Mesendoderm (in vitro differentiated cells): ENCODE measurements around the gene TSPAN6.
A peak's percentile ranks its signal among the peaks of the same experiment; 100 is the strongest.

Experiments used
- DNase-seq: peaks from one replicate; pipeline ENCODE4 v3.0.0; 2013
- H2AK5ac ChIP-seq: 2 replicates; pipeline ENCODE4 v1.6.1; 2013; ENCODE audit warnings: low read length, inconsistent platforms
- H2BK120ac ChIP-seq: 2 replicates; pipeline ENCODE4 v1.6.1; 2013; ENCODE audit warnings: low read depth, mild to moderate bottlenecking, low read length, moderate library complexity, mixed read lengths
- H2BK15ac ChIP-seq: replicated peaks from 2 replicates; pipeline ENCODE4 v1.6.1; 2013; ENCODE audit warnings: low read depth, mild to moderate bottlenecking, moderate library complexity
- H2BK5ac ChIP-seq: 2 replicates; pipeline ENCODE4 v1.6.1; 2013; ENCODE audit warnings: low read length, inconsistent platforms
- H3K18ac ChIP-seq: 2 replicates; pipeline ENCODE4 v1.6.1; 2013; ENCODE audit warnings: mild to moderate bottlenecking, low read length, mixed read lengths
- H3K23ac ChIP-seq: one replicate; pipeline ENCODE4 v1.6.1; 2013; ENCODE audit warnings: low read length
- H3K27ac ChIP-seq: 2 replicates; pipeline ENCODE4 v1.5.1; 2013; ENCODE audit warnings: low read depth, mild to moderate bottlenecking, inconsistent platforms, low read length, moderate library complexity
- H3K27me3 ChIP-seq: 2 replicates; pipeline ENCODE4 v1.6.1; 2013; ENCODE audit warnings: low read length, control low read depth, mild to moderate bottlenecking, inconsistent platforms; ENCODE audit not compliant: insufficient read depth, poor library complexity
- H3K36me3 ChIP-seq: 2 replicates; pipeline ENCODE4 v1.6.1; 2013; ENCODE audit warnings: low read length, inconsistent platforms; ENCODE audit not compliant: control insufficient read depth, insufficient read depth
- H3K4ac ChIP-seq: one replicate; pipeline ENCODE4 v1.6.1; 2013; ENCODE audit warnings: low read depth, mild to moderate bottlenecking, low read length, moderate library complexity
- H3K4me1 ChIP-seq: 2 replicates; pipeline ENCODE4 v1.6.1; 2013; ENCODE audit warnings: low read depth, low read length, inconsistent platforms; ENCODE audit not compliant: control insufficient read depth
- H3K4me2 ChIP-seq: 2 replicates; pipeline ENCODE4 v1.6.1; 2013; ENCODE audit warnings: low read length
- H3K4me3 ChIP-seq: 2 replicates; pipeline ENCODE4 v1.5.1; 2013; ENCODE audit warnings: mild to moderate bottlenecking, low read length
- H3K56ac ChIP-seq: one replicate; pipeline ENCODE4 v1.6.1; 2013; ENCODE audit warnings: low read length
- H3K79me1 ChIP-seq: 2 replicates; pipeline ENCODE4 v1.6.1; 2013; ENCODE audit warnings: low read length, inconsistent platforms
- H3K79me2 ChIP-seq: 2 replicates; pipeline ENCODE4 v1.6.1; 2013; ENCODE audit warnings: mild to moderate bottlenecking, low read length; ENCODE audit not compliant: control insufficient read depth, insufficient read depth
- H3K9ac ChIP-seq: 2 replicates; pipeline ENCODE4 v1.6.1; 2013; ENCODE audit warnings: low read length, inconsistent platforms
- H4K5ac ChIP-seq: one replicate; pipeline ENCODE4 v1.6.1; 2013; ENCODE audit warnings: low read length
- H4K8ac ChIP-seq: one replicate; pipeline ENCODE4 v1.6.1; 2013; ENCODE audit warnings: low read depth, mild to moderate bottlenecking, control low read depth, low read length, moderate library complexity
- WGBS: extraction: QIAGEN DNeasy Blood & Tissue Kit; methylation state at CpG from one replicate; pipeline ENCODE4 v1.1.7; 2013; ENCODE audit warnings: low lambda C conversion rate, missing lambda C conversion rate; ENCODE audit not compliant: insufficient coverage; ENCODE audit errors: extremely low coverage; 5-methylcytosine and 5-hydroxymethylcytosine counted together

The TSPAN6 gene

GRCh38 chrX:100650841-100651240 lies 14.2 kb upstream of the TSPAN6 start:
- H3K4me3 ChIP-seq, result no peak overlapping the region
- H3K27me3 ChIP-seq, result no peaks in the 10 kb centered on the region
- H3K79me2 ChIP-seq, result no peaks in the 10 kb centered on the region
- no peak overlapping the region for H3K9ac ChIP-seq
- no peak overlapping the region for H3K27ac ChIP-seq
- no peak overlapping the region for H3K56ac ChIP-seq
- no peaks in the 10 kb centered on the region for H3K4me1 ChIP-seq
- no peak overlapping the region for H4K8ac ChIP-seq
- no peaks in the 10 kb centered on the region for H3K36me3 ChIP-seq
- no peak overlapping the region for H2BK5ac ChIP-seq
- no peak overlapping the region for H2BK120ac ChIP-seq
- H3K4me2 ChIP-seq, result no peak overlapping the region
- H3K79me1 ChIP-seq, result no peaks in the 10 kb centered on the region
- H2AK5ac ChIP-seq, result no peak overlapping the region
- H3K18ac ChIP-seq, result no peak overlapping the region
- H4K5ac ChIP-seq, result no peak overlapping the region
- H3K23ac ChIP-seq, result no peak overlapping the region
- H2BK15ac ChIP-seq, result no peak overlapping the region
- WGBS, result no CpG with 5 or more reads among the region's 1 CpG
- no peak overlapping the region for H3K4ac ChIP-seq
- no peak for DNase-seq

- H3K23ac ChIP-seq, result no peak overlapping the region
- H2AK5ac ChIP-seq, result no peak overlapping the region
- H3K36me3 ChIP-seq, result no peaks in the 10 kb centered on the region
- no peak overlapping the region for H2BK15ac ChIP-seq
- H2BK120ac ChIP-seq, result peak overlapping the region; percentile 12
- no peaks in the 10 kb centered on the region for H3K4me1 ChIP-seq
- no peak overlapping the region for H4K8ac ChIP-seq
- H3K4ac ChIP-seq, result no peak overlapping the region
- WGBS, result no CpG with 5 or more reads among the region's 12 CpGs
- no peak overlapping the region for H4K5ac ChIP-seq
- DNase-seq, result peak; percentile 69
- peak overlapping the region; percentile 5 for H3K18ac ChIP-seq
- H3K9ac ChIP-seq, result no peak overlapping the region
- H3K56ac ChIP-seq, result peak overlapping the region; percentile 42
- H3K79me1 ChIP-seq, result no peaks in the 10 kb centered on the region
- H2BK5ac ChIP-seq, result no peak overlapping the region
- no peaks in the 10 kb centered on the region for H3K79me2 ChIP-seq
- H3K4me2 ChIP-seq, result no peak overlapping the region
- no peaks in the 10 kb centered on the region for H3K27me3 ChIP-seq
- no peak overlapping the region for H3K27ac ChIP-seq
- no peak overlapping the region for H3K4me3 ChIP-seq
These were observed 13.1 kb upstream of the TSPAN6 start for GRCh38 chrX:100649550-100650356.

- Histone ChIP-seq H3K18ac (no peak overlapping the region), H3K79me2 (no peaks in the 10 kb centered on the region), H2BK5ac (no peak overlapping the region), H3K9ac (no peak overlapping the region), H3K27ac (no peak overlapping the region), H3K4me3 (no peak overlapping the region), H3K4me1 (no peaks in the 10 kb centered on the region), H2BK120ac (no peak overlapping the region), H2AK5ac (no peak overlapping the region), H4K8ac (no peak overlapping the region), H3K4ac (no peak overlapping the region), H3K27me3 (no peaks in the 10 kb centered on the region), H3K56ac (peak overlapping the region; percentile 15), H4K5ac (no peak overlapping the region), H3K36me3 (no peaks in the 10 kb centered on the region), H3K4me2 (no peak overlapping the region), H3K23ac (no peak overlapping the region), H3K79me1 (no peaks in the 10 kb centered on the region), H2BK15ac (no peak overlapping the region)
- WGBS, result no CpG with 5 or more reads among the region's 8 CpGs
- peak; percentile 76 for DNase-seq
These were observed 12.1 kb upstream of the TSPAN6 start for GRCh38 chrX:100648458-100649417.

- H3K4me1 ChIP-seq, result no peaks in the 10 kb centered on the region
- H3K27me3 ChIP-seq, result no peaks in the 10 kb centered on the region
- H3K9ac ChIP-seq, result no peak overlapping the region
- H3K36me3 ChIP-seq, result no peaks in the 10 kb centered on the region
- no peak overlapping the region for H2AK5ac ChIP-seq
- no peak overlapping the region for H3K56ac ChIP-seq
- H2BK5ac ChIP-seq, result no peak overlapping the region
- no peak for DNase-seq
- no peak overlapping the region for H3K18ac ChIP-seq
- no peak overlapping the region for H3K23ac ChIP-seq
- no peak overlapping the region for H4K5ac ChIP-seq
- H3K79me2 ChIP-seq, result no peaks in the 10 kb centered on the region
- H2BK120ac ChIP-seq, result no peak overlapping the region
- H3K27ac ChIP-seq, result no peak overlapping the region
- H3K79me1 ChIP-seq, result no peaks in the 10 kb centered on the region
- no peak overlapping the region for H3K4me3 ChIP-seq
- no peak overlapping the region for H3K4ac ChIP-seq
- no peak overlapping the region for H3K4me2 ChIP-seq
- no peak overlapping the region for H4K8ac ChIP-seq
- no peak overlapping the region for H2BK15ac ChIP-seq
- WGBS, result no CpG with 5 or more reads among the region's 2 CpGs
These were observed 11.1 kb upstream of the TSPAN6 start for GRCh38 chrX:100647739-100648138.

GRCh38 chrX:100647095-100647494 lies 10.5 kb upstream of the TSPAN6 start:
- Histone ChIP-seq H2BK120ac (no peak overlapping the region), H3K36me3 (no peaks in the 10 kb centered on the region), H3K27me3 (no peaks in the 10 kb centered on the region)

More at GRCh38 chrX:100647095-100647494, 10.5 kb upstream of the TSPAN6 start:
- Histone ChIP-seq H4K5ac (no peak overlapping the region), H3K9ac (no peak overlapping the region), H3K27ac (no peak overlapping the region), H2BK15ac (no peak overlapping the region), H2AK5ac (no peak overlapping the region), H3K4ac (no peak overlapping the region), H2BK5ac (no peak overlapping the region), H4K8ac (no peak overlapping the region), H3K79me1 (no peaks in the 10 kb centered on the region), H3K79me2 (no peaks in the 10 kb centered on the region), H3K56ac (no peak overlapping the region), H3K4me2 (no peak overlapping the region), H3K4me1 (no peaks in the 10 kb centered on the region), H3K4me3 (no peak overlapping the region), H3K23ac (no peak overlapping the region), H3K18ac (no peak overlapping the region)
- WGBS, result no CpG with 5 or more reads among the region's 1 CpG
- DNase-seq, result no peak
